MCF 10A (cell line): ENCODE results near the gene COL25A1. TPM values are rescaled to one million over a fixed set of nuclear protein-coding genes. Genes with fewer than 3 reads are reported as not detected.
"Not testable (repeated sequence)": the region's sequence is repeated elsewhere in the genome, so short reads cannot be mapped to it uniquely, and the experiment has no call there.

ENCODE experiments used
- BruUV-seq: library from RNA; stranded (reverse); fragments of 400-500 nt; replicated peaks from 2 replicates; lab custom pipeline; 2021; lab: Mats Ljungman, UMichigan
- CTCF ChIA-PET: fragments of 300-600 bp; sonication (Branson Sonifier 250); formaldehyde crosslinking; extraction: SDS; loops from one replicate; lab custom pipeline; 2021; ENCODE audit warnings: antibody characterized with exemption, inconsistent platforms; lab: Yijun Ruan, JAX
- POLR2A ChIA-PET: fragments of 300-600, 350-650 bp; sonication (Branson Sonifier 250); formaldehyde crosslinking; extraction: SDS; loops from one replicate; lab custom pipeline; 2020; ENCODE audit warnings: antibody characterized with exemption, inconsistent platforms; lab: Yijun Ruan, JAX
- DNase-seq: peaks from one replicate; pipeline ENCODE4 v3.0.0-alpha.2; 2018; ENCODE audit not compliant: unreplicated experiment
- H3K27ac Mint-ChIP-seq: one replicate; pipeline ENCODE4 v1.8.0; 2022; ENCODE audit warnings: mild to moderate bottlenecking, low read depth, mixed read lengths; ENCODE audit not compliant: unreplicated experiment
- H3K27me3 Mint-ChIP-seq: one replicate; pipeline ENCODE4 v1.8.0; 2022; ENCODE audit warnings: mixed read lengths; ENCODE audit not compliant: insufficient read depth, unreplicated experiment
- H3K36me3 Mint-ChIP-seq: one replicate; pipeline ENCODE4 v1.8.0; 2022; ENCODE audit warnings: mild to moderate bottlenecking, moderate library complexity, mixed read lengths; ENCODE audit not compliant: insufficient read depth, unreplicated experiment
- H3K4me1 Mint-ChIP-seq: one replicate; pipeline ENCODE4 v1.8.0; 2022; ENCODE audit warnings: mixed read lengths; ENCODE audit not compliant: insufficient read depth, unreplicated experiment
- H3K4me3 Mint-ChIP-seq: one replicate; pipeline ENCODE4 v1.8.0; 2022; ENCODE audit warnings: mild to moderate bottlenecking, moderate library complexity, mixed read lengths; ENCODE audit not compliant: unreplicated experiment
- H3K9me3 Mint-ChIP-seq: one replicate; pipeline ENCODE4 v1.8.0; 2022; ENCODE audit warnings: mixed read lengths; ENCODE audit not compliant: unreplicated experiment
- CTCF ChIP-seq: fragments of 200-600 bp; IDR thresholded peaks from one replicate; pipeline ENCODE4 v1.8.0; 2022; ENCODE audit warnings: antibody characterized with exemption, mild to moderate bottlenecking; ENCODE audit not compliant: unreplicated experiment
- intact Hi-C: fragments of 100-400 bp; cut with micrococcal nuclease; formaldehyde crosslinking; loops from 2 replicates; pipeline ENCODE4 v1.14.1; 2022
- total RNA-seq: library from RNA; stranded (reverse); gene quantifications from 2 replicates; pipeline ENCODE4 v1.2.3, GENCODE V29; 2022

Gene COL25A1
- total RNA-seq, 1 experiment from 2014 or later, result not detected

GRCh38 chr4:109111031-109111430 is 191.4 kb downstream of the COL25A1 start:
- ChIA-PET POLR2A (no interaction called here), CTCF (no interaction called here)
- no TSS peak for BruUV-seq
- Mint-ChIP-seq H3K9me3 (no peaks in the 10 kb centered on the region), H3K27ac (no peak overlapping the region), H3K36me3 (no peaks in the 10 kb centered on the region), H3K4me1 (no peaks in the 10 kb centered on the region), H3K27me3 (peaks cover 8% of the 10 kb centered on the region), H3K4me3 (no peak overlapping the region)
- TF ChIP-seq CTCF, result no peak
- intact Hi-C loops, result no loop called here
- no peak for DNase-seq

GRCh38 chr4:109108215-109108614 is 194.2 kb downstream of the COL25A1 start:
- H3K9me3 Mint-ChIP-seq, H3K4me3 Mint-ChIP-seq, CTCF ChIA-PET, H3K36me3 Mint-ChIP-seq, H3K27me3 Mint-ChIP-seq, DNase-seq, BruUV-seq, intact Hi-C loops, H3K4me1 Mint-ChIP-seq, H3K27ac Mint-ChIP-seq, POLR2A ChIA-PET: not testable (repeated sequence)

GRCh38 chr4:109094056-109094455 is 208.4 kb downstream of the COL25A1 start:
- intact Hi-C loops, result no loop called here
- TF ChIP-seq CTCF, result no peak
- no peak overlapping the region for H3K27ac Mint-ChIP-seq
- DNase-seq, result no peak
- ChIA-PET CTCF (no interaction called here), POLR2A (interaction anchor here (0.7 kb wide), 1 partner anchor 67 kb away, joined by 4 read pairs; no protein-coding TSS in a partner anchor)
- H3K27me3 Mint-ChIP-seq, result no peaks in the 10 kb centered on the region
- no peak overlapping the region for H3K4me3 Mint-ChIP-seq
- no peaks in the 10 kb centered on the region for H3K4me1 Mint-ChIP-seq
- no peaks in the 10 kb centered on the region for H3K9me3 Mint-ChIP-seq
- no peaks in the 10 kb centered on the region for H3K36me3 Mint-ChIP-seq
- BruUV-seq, result no TSS peak

GRCh38 chr4:109091727-109092409 is 210.6 kb downstream of the COL25A1 start:
- H3K9me3 Mint-ChIP-seq, result no peaks in the 10 kb centered on the region
- ChIA-PET CTCF (interaction anchor here (1.2 kb wide), 1 partner anchor 9 kb away, joined by 3 read pairs; no protein-coding TSS in a partner anchor), POLR2A (no interaction called here)
- no peak for TF ChIP-seq CTCF
- intact Hi-C loops, result no loop called here
- DNase-seq, result no peak
- no peaks in the 10 kb centered on the region for H3K36me3 Mint-ChIP-seq
- H3K4me1 Mint-ChIP-seq, result no peaks in the 10 kb centered on the region
- no peak overlapping the region for H3K4me3 Mint-ChIP-seq
- no peaks in the 10 kb centered on the region for H3K27me3 Mint-ChIP-seq
- H3K27ac Mint-ChIP-seq, result no peak overlapping the region
- BruUV-seq, result no TSS peak
